ENCODE data around the gene NOL4. TPM values are rescaled to one million over a fixed set of nuclear protein-coding genes. Genes with fewer than 3 reads are reported as not detected.
"Not testable (repeated sequence)": the region's sequence is repeated elsewhere in the genome, so short reads cannot be mapped to it uniquely, and the experiment has no call there.

Gene NOL4, protein sequence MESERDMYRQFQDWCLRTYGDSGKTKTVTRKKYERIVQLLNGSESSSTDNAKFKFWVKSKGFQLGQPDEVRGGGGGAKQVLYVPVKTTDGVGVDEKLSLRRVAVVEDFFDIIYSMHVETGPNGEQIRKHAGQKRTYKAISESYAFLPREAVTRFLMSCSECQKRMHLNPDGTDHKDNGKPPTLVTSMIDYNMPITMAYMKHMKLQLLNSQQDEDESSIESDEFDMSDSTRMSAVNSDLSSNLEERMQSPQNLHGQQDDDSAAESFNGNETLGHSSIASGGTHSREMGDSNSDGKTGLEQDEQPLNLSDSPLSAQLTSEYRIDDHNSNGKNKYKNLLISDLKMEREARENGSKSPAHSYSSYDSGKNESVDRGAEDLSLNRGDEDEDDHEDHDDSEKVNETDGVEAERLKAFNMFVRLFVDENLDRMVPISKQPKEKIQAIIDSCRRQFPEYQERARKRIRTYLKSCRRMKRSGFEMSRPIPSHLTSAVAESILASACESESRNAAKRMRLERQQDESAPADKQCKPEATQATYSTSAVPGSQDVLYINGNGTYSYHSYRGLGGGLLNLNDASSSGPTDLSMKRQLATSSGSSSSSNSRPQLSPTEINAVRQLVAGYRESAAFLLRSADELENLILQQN
- not detected for polyA plus RNA-seq (2013, experiment 1 of 2; ENCODE audit: insufficient read length)
- not detected for polyA plus RNA-seq (2013, experiment 2 of 2; ENCODE audit: insufficient read length)

DNA sequence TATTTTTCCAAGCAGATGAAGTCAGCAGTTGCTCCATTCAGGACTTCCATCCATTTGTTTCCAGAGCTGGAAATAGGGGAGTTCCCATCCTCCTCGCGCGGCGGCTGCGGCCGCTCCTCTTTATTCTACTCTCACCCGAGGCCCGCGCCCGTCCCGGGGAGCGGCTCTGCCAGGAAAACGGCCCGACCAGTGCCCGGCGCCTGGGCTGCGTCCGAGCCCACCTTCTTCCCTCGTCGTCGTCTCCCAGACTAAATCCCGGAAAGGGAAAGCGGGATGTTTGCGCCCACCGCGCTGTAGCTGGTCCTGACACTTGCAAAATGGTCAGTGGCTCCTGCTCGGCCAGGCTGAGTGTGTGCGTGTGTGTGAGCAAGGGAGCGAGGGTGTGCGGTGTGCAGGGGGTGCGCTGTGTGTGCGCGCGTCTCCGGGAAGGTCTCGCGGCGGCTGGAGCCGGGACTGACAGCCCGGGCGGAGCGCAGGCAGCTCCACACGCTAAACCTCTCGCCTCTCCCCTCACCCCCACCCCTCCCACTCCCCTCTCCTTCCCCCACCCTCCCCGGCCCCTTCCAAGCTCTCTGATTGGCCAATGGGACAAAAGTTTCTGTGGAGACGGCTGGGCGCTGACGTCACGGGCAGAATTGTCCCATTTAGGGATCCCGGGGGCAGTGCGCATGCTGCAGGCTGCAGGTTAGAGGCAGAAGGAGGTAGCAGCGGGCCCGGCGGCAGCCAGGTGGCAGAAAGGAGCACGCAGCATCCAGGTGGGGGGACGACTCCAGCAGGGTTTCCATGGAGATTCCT is at the start of gene NOL4:
Gene NOL4 (minus strand): TSS at position 491 of the 795 bp plus-strand sequence. CDS start 1,660 bp downstream, outside the sequence.
- peak; percentile 20 for DNase-seq

DNA sequence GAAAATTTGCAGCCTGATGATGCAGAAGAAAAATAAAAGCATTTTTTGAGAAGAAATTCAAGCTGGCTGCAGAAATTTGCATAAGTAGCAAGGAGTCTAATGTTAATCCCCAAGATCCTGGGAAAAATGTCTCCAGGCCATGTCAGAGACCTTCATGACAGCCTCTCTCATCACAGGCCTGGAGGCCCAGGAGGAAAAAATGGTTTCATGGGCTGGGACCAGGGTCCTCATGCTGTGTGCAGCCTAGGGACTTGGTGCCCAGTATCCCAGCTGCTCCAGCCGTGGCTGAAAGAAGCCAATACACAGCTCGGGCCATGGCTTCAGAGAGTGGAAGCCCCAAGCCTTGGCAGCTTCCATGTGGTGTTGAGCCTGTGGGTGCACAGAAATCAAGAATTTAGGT is 41.3 kb upstream of the NOL4 start:
- DNase-seq = not testable (repeated sequence)

DNA sequence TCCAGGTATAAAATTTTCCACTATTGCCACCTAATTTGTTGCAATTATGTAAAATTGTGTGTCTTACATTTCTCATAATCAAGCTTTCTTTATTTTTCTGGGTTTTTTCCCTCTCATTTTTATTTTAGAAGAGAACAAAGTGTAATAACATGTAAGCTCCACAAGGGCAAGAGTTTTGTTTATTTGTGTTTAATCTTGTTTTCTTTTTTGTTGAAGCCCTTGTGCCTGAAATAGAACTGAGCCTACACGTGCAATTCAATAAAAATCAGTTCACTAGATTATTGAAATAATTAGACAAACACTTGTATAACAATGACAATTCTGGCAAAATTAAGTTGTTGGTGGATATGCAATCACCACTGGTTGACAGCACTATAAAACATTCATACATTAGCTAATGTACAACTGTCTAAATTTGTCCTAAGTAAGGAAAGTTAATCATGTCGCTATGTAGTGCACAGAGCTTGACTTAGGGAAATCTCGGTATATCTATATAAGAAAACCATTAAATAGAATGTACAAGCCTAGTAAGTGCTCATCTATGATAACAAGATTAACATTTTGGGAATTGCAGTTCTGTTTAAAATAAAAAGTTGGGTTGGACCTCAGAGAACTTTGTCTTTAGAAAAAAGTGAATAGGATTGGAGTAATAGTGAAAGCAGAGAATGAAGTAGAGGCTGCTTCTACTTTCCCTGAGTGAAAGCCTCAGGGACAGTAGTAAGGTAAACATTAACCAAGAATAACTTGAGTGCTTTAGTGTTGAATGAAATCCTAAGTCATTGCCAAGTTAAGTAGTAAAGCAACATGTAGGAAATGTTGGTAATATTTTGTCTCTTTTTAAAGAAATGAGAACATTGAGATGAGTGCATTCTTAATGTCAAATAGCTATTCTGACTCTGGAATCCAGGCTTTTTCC is 37.4 kb upstream of the NOL4 start:
- DNase-seq = no peak

DNA sequence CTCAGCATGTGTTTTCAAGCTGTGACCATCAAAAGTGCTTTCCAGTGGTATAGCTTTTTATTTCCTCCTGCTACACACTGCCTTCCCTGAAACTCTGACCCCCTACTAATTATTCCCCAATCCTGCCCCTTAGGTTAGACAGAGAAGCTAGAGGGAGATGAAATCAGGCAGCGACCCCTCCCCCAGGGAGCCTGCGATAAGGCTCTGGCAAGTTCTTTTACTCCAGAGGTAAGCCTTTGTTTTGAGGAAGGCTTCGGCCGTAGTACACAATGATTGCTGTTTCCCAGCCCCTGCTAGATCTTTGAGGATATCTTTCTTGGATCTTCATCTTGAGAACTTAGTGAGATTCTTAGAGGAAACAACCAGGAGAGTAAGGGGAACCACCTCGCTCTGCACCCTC is 33.5 kb upstream of the NOL4 start:
- DNase-seq = no peak

DNA sequence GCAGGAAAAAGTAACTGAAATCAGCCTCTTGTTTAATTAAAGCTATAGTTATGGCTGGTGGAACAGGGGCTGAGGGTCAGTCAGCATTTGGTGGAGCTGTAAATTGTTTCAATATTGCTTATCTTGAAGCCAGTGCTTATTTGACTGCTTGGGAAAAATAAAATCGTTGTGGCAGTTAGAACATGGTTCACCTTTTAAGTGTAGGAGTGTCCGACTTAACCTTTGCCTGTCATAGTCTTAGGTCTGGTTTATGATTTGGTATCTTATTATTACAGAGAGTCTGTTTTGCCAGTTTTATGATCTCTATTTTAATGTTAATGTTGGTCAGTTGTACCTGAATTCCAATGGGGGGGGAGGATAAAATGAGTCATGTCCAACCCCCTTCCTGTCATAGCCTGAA is 27.2 kb upstream of the NOL4 start:
- DNase-seq = no peak

DNA sequence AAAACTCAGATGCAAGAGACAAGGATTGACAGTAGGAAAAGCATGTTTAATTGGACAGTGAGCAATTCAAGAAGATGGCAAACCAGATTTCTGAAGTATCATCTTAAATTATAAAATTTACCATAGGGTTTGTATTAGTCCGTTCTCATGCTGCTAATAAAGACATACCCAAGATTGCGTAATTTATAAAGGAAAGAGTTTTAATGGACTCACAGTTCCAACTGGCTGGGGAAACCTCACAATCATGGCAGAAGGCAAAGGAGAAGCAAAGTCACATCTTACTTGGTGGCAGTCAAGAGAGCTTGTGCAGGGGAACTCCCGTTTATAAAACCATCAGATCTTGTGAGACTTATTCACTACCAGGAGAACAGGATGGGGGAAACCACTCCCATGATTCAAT is 24.0 kb upstream of the NOL4 start:
- no peak for DNase-seq

DNA sequence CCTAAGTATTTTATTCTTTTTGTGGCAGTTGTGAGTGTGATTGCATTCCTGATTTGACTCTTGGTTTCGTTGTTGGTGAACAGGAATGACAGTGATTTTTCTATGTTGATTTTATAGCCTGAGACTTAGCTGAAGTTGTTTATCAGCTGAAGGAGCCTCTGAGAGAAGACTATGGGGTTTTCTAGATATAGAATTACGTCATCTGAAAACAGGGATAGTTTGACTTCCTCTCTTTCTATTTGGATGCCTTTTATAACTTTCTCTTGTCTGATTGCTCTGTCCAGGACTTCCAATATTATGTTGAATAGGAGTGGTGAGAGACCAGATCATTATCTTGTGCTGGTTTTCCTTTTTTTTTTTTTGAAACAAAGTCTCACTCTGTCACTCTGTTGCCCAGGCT is 18.0 kb upstream of the NOL4 start:
- DNase-seq = no peak

DNA sequence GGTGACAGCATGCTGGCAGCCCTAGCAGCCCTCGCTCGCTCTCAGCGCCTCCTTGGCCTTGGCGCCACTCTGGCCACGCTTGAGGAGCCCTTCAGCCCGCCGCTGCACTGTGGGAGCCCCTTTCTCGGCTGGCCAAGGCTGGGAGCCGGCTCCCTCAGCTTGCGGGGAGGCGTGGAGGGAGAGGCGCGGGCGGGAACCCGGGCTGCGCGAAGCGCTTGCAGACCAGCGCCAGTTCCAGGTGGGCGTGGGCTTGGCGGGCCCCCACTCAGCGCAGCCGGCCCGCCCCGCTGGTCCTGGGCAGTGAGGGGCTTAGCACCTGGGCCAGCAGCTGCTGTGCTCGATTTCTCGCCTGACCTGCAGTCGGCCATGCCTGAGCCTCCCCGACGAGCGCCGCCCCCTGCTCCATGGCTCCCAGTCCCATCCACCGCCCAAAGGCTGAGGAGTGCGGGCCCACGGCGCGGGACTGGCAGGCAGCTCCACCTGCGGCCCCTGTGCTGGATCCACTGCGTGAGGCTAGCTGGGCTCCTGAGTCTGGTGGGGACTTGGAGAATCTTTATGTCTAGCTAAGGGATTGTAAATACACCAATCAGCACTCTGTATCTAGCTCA is 9.2 kb upstream of the NOL4 start:
- not testable (repeated sequence) for DNase-seq

DNA sequence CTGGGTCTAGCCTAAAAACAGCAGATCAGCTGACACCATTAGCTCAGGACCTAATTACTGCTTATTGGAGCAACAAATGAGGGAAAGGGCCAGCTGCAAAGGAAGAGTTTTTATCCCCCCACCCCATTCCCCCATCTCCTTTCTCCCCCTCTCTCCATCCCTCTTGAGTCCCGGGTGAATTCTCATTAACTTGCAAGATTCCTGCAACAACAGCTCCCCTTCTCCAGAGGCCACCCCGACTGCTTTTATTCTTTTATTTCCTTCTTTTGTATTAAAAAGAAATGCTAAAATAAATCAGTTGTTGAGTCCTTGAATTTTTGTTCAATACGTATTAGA is 473 bp upstream of the NOL4 start:
- DNase-seq = no peak

DNA sequence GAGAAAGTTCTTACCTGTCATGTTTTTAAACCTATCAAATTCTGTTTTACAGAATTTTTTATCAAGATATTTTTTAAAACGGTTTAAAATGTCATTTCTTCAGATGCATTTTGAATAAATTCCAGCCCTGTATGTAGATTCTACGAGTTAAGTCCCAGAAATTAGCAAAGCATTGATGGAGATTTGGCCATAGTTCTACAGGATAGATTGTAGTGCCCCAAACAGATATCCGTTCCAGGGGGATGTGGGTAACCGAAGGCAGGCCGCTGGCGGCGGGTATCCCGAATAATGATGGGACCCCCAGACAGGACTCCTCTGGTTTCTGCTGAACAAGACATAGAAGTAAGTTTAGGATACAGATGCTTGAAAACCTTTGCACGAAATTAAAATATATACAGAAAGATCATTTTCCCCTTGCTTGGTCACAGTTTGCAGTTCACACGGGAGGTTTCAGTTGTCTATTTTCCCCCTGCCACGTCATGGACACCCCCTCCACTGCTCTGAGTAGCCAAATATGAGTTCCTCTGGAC is 755 bp downstream of the NOL4 start:
- DNase-seq = no peak

DNA sequence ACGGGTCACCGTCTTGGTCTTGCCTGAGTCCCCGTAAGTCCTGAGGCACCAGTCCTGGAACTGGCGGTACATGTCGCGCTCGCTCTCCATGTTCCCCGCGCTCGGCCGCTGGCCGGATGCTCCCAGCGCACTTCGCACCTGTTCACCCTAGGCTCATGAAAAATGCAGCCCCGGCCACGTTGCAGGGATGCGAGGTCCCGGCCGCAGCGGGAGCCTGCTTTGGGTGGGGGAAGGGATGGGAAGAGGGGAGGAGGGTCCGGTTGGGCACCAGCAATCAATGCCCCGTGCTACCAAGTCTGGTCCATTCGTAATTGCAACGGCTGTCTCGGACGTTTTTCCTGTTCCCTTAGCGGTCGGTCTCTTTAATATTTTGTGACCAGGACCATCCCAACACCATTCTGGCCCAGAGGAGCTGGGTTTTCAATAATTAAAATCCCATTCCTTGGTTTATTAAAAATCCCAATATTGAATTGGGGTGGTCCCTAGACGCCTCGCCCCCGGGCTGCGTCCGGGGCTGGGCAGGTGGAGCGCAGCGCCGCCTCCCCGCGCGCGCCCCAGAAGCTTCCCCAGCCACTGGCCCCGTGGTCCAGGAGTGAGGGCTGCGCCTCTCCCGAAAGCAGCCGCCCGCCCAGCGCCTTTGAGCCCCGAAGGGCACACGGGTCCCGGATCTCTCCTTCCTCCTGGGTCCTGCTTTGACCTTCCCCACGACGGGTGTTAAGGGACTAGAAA is 1.4 kb downstream of the NOL4 start:
- DNase-seq = no peak

DNA sequence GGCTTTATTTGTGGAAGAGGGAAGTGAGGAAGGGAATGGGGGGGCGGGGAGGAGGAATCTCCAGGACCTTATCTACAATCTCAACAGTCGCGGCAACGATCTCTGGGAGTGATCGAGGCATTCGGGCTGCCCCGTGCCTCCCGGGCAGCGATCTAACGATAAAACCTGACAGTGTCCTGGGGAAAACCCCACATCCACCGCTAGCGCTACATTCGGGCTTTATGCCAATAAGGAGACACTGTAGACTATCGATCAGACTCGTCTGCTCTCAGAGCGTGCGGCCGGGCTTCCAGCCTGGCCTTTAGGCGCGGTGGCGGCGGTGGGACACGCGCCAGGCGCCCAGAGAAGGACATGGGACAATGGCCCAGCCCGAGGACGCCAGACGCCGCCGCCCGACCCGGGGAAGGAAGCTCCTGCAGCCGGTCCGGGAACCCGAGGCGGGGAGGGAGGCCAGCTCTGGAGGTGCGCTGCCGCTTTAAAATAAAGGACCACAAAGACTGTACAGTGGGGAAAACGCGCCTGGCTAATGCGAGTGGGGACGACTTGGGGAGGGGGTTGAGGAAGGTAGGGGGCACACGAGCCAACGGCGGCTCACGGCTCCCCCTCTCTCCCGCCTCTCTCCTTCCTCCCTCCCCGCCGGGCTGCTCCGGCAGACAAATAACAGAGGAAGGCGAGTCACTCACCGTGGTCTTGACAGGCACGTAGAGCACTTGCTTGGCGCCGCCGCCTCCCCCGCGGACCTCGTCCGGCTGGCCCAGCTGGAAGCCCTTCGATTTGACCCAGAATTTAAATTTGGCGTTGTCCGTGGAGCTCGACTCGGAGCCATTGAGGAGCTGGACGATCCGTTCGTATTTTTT is 2.2 kb downstream of the NOL4 start:
- peak; percentile 5 for DNase-seq

DNA sequence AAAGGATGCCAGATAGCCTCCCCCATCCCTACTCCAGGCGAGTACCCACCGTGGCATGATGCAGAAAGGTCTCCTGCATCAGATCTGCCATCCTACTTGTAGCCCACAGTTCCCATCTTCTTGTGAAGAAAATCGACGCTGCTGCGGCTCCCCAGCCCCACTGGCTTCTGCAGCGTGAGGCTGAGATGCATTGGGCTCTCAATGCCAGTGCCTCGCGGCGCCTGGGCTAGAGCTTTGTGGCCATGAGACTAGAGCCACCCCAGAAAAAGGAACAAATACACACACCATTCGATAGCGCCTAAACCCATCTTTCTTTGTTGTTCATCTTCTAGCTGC is 2.8 kb downstream of the NOL4 start:
- DNase-seq = no peak

DNA sequence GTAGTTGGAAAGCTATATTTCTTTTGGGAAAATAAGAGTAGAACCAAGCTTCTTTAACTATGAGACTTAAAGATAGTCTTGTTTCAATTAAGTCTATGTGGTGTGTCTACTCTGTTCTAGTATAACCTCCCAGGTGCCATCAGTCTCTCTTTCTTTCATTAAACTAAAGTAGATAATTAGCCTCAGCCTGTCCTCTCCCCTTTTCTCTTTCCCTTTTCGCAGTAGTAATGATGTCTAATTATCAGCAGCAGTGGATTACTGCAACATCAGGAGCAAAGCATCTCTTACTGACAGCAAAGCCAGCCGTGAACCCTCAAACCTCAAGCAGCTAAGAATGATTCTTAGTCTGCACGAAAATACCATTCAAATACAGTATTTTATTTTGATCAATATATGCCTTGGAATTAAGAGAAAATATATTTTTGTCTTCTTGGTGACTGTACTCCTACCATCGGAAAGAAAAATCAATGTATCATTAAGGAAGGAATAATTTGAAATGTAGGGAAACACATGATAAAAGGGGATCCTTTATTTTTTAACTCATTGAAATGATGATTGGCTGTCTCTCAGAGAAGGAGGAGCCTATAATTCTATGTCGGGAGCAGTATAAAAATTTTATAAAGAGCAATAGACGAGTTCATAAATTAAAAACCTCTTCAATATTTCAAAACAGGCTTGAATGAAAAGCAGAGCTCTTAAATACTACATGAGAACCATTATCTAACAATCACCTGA is 4.5 kb downstream of the NOL4 start:
- no peak for DNase-seq

DNA sequence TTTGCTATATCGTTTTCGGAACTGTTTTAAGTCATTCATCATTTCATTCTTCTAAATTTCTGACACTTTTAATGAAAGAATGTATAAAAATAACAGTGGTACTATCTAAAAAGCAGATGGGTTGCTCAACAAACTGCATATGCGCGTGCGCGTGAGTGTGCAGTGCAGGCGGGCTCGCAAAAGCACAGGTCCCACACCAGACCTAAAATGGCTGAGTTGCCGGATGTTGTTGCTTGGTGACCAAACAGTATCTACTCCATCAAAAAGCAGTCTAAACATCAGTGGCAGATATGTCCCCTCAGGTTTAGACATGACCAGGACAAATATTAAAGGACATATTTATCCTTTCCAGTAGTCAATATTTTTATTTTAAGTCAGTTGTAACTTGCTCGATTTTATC is 5.1 kb downstream of the NOL4 start:
- no peak for DNase-seq

DNA sequence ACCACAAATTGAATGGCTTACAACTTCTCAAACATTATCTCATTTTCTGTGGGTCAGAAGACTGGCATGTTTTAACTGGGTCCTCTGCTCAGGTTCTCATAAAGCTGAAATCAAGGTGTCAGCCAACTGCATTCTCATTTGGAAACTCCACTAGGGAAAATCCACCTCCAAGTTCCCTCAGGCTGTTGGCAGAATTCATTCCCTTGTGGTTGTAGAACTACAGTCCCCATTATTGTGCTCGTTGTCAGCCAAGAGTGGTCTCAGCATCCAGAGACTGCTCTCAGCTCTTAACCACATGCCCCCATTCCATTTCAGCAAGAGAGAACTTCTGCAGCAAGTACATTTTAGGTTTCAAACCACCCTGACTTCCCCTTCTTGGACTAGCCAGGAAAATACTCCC is 12.2 kb downstream of the NOL4 start:
- DNase-seq = no peak

DNA sequence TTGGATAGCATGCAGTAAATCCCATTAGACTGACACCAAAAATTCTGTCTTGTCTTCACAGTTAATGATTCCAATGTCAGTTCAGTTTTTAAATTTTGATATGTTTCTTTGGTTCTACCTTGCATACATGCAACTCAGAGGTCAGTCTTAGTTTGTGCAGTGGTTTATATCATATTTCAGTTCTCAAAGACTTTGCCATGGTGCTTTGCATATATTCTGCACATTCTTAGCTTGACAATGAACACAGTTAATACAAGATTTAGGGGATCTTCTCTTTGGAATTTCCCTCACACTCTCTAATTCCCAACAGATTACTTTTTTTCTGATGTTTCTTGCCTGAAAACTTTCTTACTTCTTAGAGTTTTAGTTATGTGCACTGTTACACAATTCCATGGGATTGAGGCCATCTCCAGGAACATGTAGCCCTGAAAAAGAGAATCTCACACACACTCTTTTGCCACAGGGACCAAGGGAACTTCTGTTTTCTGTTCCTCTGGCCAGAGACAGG is 17.3 kb downstream of the NOL4 start:
- no peak for DNase-seq

DNA sequence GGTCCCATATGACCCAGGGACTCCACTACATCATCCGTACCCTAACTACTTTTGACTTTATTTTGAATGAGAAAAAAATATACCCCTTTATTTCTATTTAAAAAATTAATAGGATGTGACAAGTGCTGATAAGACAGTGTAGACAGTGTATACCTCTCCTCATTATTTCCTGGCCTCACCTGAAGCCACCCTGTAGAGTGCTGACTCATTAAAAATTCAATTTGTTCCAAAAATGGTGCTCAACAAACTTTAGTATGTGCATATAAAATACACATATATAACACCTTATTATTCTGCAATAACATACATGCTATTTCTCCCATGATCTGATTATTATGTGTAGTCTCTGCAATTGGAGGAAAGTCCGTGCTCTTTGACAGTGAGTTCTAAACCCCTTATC is 20.8 kb downstream of the NOL4 start:
- no peak for DNase-seq

DNA sequence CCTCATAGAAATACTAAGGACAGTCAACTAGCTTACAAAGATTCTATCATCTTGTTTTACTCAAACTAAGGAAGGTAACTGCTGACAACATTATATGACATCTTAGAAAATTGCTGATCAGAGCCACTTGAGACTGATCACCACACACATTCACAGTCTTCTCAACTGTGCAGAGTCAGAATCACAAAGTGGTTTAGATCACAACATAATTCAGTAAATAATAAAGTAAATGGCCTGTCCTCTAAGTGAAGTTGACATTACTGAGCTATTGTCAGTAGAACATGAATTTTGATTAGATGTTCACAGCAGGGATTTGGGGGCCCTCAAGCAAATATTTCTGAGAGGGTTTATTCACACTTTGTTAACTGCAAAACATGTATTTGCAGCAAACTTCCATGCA is 28.5 kb downstream of the NOL4 start:
- no peak for DNase-seq

Data from fibroblast of skin of back (primary cell).